Measurements from ENCODE around the gene PTPN14.
"Not testable (repeated sequence)": the region's sequence is repeated elsewhere in the genome, so short reads cannot be mapped to it uniquely, and the experiment has no call there.

PTPN14 gene

GRCh38 chr1:214541206-214541605 lies 10.2 kb downstream of the PTPN14 start:
- no peak for DNase-seq (ENCODE audit: low spot score)

DNA sequence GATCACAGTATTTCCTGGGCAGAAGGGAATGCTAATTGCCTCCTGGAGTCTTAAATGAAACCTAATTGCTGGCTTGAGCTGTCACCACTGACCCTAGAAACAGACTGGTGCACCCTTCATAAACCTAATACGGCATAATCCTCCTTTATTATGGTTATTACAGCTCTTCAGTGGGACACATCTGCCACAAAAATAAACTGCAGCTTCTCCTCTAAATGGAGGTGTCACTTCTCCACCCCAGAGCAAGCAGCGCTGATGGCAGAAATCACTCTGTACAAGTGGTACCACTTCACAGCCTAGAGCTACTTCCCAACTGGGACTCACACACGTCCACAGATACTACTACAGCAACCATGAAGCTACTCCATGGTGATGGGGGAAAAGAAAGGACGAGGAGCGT lies 11.1 kb downstream of the PTPN14 start:
- DNase-seq (ENCODE audit: low spot score), result no peak

- no peak for DNase-seq (ENCODE audit: low spot score)
Observed at GRCh38 chr1:214538496-214538895, 12.9 kb downstream of the PTPN14 start.

GRCh38 chr1:214537872-214538473 lies 13.4 kb downstream of the PTPN14 start:
- no peak for DNase-seq (ENCODE audit: low spot score)

DNA sequence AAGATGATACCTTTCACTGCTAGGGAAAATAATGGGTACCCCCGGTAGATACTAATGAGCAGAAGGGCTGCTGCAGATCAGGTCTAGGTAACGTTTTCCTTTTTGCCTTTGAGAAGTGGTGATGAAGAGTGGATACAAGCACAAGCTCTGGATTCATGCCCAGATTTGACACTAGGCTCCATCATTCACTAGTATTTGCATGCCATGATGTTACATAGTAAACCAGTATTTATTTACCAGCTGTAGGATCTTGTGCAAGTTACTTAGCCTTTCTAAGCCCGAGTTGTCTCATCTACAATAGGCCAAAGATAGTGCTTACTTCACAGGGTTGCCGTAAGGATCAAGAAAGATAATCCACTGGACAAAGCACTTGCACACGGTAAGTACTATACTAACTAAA lies 14.2 kb downstream of the PTPN14 start:
- no peak for DNase-seq (ENCODE audit: low spot score)

DNA sequence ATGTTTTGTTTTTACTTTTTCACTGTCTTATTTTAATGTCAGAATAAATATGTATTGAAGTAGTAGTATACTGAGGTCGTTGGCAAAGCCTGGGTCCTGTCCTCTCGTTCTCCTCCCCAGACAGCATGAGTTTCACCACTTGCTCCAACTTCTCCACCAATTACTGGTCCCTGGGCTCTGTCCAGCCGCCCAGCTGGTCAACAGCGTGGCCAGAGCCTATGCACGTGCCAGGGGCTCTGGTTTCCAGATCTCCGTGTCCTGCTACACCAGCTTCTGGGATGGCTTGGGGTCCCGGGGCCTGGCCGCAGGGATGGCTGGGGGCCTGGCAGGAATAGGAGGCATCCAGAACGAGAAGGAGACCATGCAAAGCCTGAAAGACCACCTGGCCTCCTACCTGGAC lies 19.3 kb downstream of the PTPN14 start:
- no peak for DNase-seq (ENCODE audit: low spot score)

- no peak for DNase-seq (ENCODE audit: low spot score)
Observed at GRCh38 chr1:214525535-214526019, 25.8 kb downstream of the PTPN14 start.

- no peak for DNase-seq (ENCODE audit: low spot score)
Observed at GRCh38 chr1:214524824-214525223, 26.6 kb downstream of the PTPN14 start.

GRCh38 chr1:214523124-214523824 lies 28.1 kb downstream of the PTPN14 start:
- DNase-seq (ENCODE audit: low spot score), result no peak

- DNase-seq (ENCODE audit: low spot score), result not testable (repeated sequence)
Observed at GRCh38 chr1:214521458-214521857, 29.9 kb downstream of the PTPN14 start.

GRCh38 chr1:214520544-214521165 lies 30.7 kb downstream of the PTPN14 start:
- DNase-seq (ENCODE audit: low spot score), result no peak

- DNase-seq (ENCODE audit: low spot score), result no peak
Observed at GRCh38 chr1:214518361-214518760, 33.0 kb downstream of the PTPN14 start.

DNA sequence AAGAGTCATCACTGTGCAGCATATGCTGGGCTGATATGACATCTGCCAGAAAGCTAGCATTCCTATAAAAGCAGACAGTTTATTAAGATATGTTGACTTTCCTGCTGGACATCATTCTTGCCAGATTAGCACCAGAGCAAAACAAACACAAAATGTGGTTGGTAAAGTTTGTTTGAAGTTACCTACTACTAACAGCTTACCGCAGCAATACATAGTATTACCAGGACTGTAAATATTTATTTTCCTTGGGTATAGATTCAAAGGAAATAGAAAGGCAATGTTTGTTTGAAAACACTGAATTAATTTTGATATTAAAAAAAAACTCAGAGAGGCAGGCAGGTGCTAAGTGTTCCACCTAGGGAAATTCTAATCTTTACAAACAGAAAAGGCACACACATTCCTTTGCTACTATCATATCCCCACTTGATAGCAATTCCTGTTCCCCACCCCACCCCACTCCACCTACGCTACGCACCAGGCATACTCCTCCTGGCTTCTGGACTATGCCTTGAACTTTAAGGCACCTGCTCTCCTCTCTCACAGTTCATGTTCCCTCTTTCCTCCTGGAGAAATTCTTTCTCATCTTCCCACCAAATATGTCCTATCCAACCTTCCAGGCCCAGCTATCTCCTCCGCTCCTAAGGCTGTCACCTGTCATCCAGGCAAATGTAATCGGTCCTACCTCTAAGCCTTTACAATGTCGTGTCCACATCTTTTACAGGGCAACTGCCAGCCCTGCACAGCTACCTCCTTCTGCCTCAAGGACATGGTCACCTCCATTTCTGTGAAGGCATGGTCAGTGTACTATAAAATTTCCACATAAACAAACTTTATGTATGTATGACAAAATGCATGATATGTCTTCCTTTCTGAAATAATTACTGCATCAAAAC lies 34.7 kb downstream of the PTPN14 start:
- no peak for DNase-seq (ENCODE audit: low spot score)

GRCh38 chr1:214515544-214516433 lies 35.6 kb downstream of the PTPN14 start:
- DNase-seq (ENCODE audit: low spot score), result no peak

- no peak for DNase-seq (ENCODE audit: low spot score)
Observed at GRCh38 chr1:214514819-214515383, 36.5 kb downstream of the PTPN14 start.

DNA sequence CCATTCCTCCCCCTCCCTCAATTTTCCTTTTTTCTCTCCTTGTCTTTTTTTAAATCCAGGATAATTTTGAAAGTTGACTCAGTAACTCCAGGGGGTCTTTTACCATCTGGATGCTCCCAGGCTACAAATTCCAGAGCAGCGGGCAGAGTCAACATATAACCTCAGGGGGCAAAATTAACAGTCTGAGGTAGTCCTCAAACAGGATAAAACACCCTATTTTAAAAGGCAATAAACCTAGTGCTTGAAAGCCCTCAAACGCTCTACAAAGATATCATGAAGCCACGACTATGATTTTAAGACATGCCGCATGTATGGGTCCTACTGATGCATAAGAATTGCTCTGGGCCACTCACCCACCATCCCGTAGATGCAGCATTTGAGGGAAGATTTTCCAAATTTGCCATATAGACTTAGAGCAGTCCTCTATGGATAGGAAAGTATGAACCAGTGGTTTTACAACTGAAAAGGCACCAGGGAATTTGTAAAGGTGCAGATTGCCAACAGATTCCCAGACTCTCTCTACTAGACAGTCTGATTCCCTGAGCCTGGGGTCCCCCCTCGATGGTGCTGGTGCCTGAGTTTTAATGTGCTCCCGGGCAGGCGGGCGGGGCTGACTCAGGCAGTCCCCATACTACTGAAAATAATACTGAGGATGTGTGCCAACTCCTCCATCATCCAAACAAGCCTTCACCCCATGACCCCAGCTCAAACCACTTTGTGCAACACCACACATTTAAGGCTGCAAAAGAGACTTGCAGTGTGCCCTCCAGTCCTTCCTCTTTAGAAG lies 37.2 kb downstream of the PTPN14 start:
- no peak for DNase-seq (ENCODE audit: low spot score)

- DNase-seq (ENCODE audit: low spot score), result no peak
Observed at GRCh38 chr1:214513394-214513793, 38.0 kb downstream of the PTPN14 start.

- DNase-seq (ENCODE audit: low spot score), result no peak
Observed at GRCh38 chr1:214511639-214511998, 39.8 kb downstream of the PTPN14 start.

GRCh38 chr1:214510914-214511638 lies 40.3 kb downstream of the PTPN14 start:
- DNase-seq (ENCODE audit: low spot score), result no peak

Data from Ammon's horn (tissue), 1 donor.